RWPE1 (cell line): Measurements from ENCODE around the gene YARS1.
"Not testable (repeated sequence)": the region's sequence is repeated elsewhere in the genome, so short reads cannot be mapped to it uniquely, and the experiment has no call there.

Source experiments
- CTCF ChIA-PET: fragments of 350-600 bp; sonication (Branson Sonifier 250); formaldehyde crosslinking; extraction: SDS; loops from one replicate; lab custom pipeline; 2021; lab: Yijun Ruan, JAX
- POLR2A ChIA-PET: fragments of 400-600 bp; formaldehyde crosslinking; extraction: SDS; loops from one replicate; lab custom pipeline; 2020; ENCODE audit warnings: antibody characterized with exemption; ENCODE audit not compliant: low non-redundant PET; lab: Yijun Ruan, JAX
- DNase-seq: peaks from one replicate; pipeline ENCODE4 v3.0.0; 2012; ENCODE audit warnings: low spot score
- H3K27ac ChIP-seq: fragments of 450-650 bp; 2 replicates; pipeline ENCODE4 v1.5.1; 2017
- CTCF ChIP-seq: fragments of 450-650 bp; conservative IDR thresholded peaks from 2 replicates; pipeline ENCODE4 v1.5.1; 2017; ENCODE audit warnings: low read depth, mild to moderate bottlenecking

YARS1 gene

GRCh38 chr1:32808580-32808979 lies 8.6 kb downstream of the YARS1 start:
- TF ChIP-seq CTCF = no peak
- CTCF ChIA-PET = no interaction called here
- POLR2A ChIA-PET = no interaction called here
- DNase-seq = no peak
- H3K27ac ChIP-seq = no peak overlapping the region

GRCh38 chr1:32806910-32807523 lies 10.1 kb downstream of the YARS1 start:
- TF ChIP-seq CTCF = no peak
- DNase-seq = no peak
- H3K27ac ChIP-seq = no peak overlapping the region
- ChIA-PET CTCF (interaction anchor here (0.7 kb wide), 1 partner anchor 27 kb away, joined by 4 read pairs; no protein-coding TSS in a partner anchor), POLR2A (no interaction called here)

GRCh38 chr1:32806290-32806689 lies 10.9 kb downstream of the YARS1 start:
- CTCF ChIA-PET = no interaction called here
- POLR2A ChIA-PET = no interaction called here
- no peak for DNase-seq
- H3K27ac ChIP-seq = no peak overlapping the region
- TF ChIP-seq CTCF = no peak

- POLR2A ChIA-PET, CTCF ChIA-PET, H3K27ac ChIP-seq, DNase-seq: not testable (repeated sequence)
Observed at GRCh38 chr1:32804460-32804859, 12.7 kb downstream of the YARS1 start.

- ChIA-PET CTCF (no interaction called here), POLR2A (no interaction called here)
- H3K27ac ChIP-seq = no peak overlapping the region
- DNase-seq = no peak
- no peak for TF ChIP-seq CTCF
Observed at GRCh38 chr1:32801096-32801715, 16.0 kb downstream of the YARS1 start.

GRCh38 chr1:32798679-32799416 lies 18.3 kb downstream of the YARS1 start:
- no peak for TF ChIP-seq CTCF
- DNase-seq = no peak
- POLR2A ChIA-PET = no interaction called here
- no peak overlapping the region for H3K27ac ChIP-seq
- CTCF ChIA-PET = no interaction called here

- ChIA-PET CTCF (no interaction called here), POLR2A (no interaction called here)
- H3K27ac ChIP-seq = peak overlapping the region; percentile 34
- no peak for DNase-seq
- TF ChIP-seq CTCF = no peak
Observed at GRCh38 chr1:32798191-32798590, 19.0 kb downstream of the YARS1 start.
